Measurements from ENCODE around the gene ETNK1.

DNA sequence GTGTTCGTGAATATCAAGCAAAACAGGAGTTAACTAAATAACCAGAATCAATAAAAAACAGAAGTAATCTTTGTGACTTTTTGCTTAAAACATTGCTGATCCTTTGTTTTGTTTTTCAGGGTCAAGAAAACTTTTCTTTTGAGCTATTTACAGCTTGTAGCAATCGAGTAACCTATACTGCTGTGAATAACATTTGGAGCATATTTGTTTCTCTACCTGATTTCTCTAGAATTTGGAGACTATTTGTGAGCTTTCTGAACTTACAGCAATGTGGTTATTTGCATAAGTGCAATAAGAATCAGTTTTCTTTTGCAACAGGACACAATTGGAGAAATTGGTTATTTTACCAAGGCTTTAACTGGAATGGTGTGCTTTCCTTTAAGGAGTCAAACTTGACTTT is 7.3 kb upstream of the ETNK1 start:
- TF ChIP-seq EZH2 (IDR thresholded peaks at IDR 0.05; ENCODE audit: borderline replicate concordance, low read depth, low read length, severe bottlenecking) (no peak), CTCF (IDR thresholded peaks at IDR 0.05; ENCODE audit: borderline replicate concordance, extremely low read depth, low read length, poor library complexity, severe bottlenecking) (no peak)

Data from DND-41 (cell line).